GM10266 (cell line): Measurements from ENCODE around the gene ADCY10.
"Not testable (repeated sequence)": the region's sequence is repeated elsewhere in the genome, so short reads cannot be mapped to it uniquely, and the experiment has no call there.

Experiments
- DNase-seq: peaks from one replicate; pipeline ENCODE4 v3.0.0; 2012; ENCODE audit errors: extremely low spot score
- TF ChIP-seq, protein P1 (sequence below): IDR thresholded peaks from 2 replicates; pipeline ENCODE4 v1.5.1; 2012; ENCODE audit warnings: mild to moderate bottlenecking, low read depth; ENCODE audit not compliant: control insufficient read depth, insufficient read depth; ENCODE audit errors: missing control alignments

The ADCY10 gene

DNA sequence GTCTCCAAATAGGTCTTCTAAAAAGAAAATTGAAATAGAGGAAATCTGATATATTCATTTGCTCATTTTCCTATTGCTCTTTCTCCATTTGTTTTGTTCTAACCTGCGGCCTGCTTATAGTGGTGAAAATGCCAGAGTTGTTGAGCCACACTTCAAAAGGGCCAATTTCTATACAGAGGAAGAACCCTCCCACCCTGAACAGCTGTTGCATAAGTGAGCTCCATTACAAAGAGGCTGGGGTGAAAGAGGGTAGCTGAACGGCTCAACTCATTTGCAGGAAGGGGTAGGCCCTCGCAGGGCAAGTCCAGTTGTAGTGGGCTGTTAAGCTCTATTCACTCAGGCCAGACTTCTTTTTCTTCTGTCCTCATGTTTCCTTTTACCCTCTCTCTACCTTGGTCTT, 8.8 kb downstream of the ADCY10 start:
- TF ChIP-seq, protein P1, sequence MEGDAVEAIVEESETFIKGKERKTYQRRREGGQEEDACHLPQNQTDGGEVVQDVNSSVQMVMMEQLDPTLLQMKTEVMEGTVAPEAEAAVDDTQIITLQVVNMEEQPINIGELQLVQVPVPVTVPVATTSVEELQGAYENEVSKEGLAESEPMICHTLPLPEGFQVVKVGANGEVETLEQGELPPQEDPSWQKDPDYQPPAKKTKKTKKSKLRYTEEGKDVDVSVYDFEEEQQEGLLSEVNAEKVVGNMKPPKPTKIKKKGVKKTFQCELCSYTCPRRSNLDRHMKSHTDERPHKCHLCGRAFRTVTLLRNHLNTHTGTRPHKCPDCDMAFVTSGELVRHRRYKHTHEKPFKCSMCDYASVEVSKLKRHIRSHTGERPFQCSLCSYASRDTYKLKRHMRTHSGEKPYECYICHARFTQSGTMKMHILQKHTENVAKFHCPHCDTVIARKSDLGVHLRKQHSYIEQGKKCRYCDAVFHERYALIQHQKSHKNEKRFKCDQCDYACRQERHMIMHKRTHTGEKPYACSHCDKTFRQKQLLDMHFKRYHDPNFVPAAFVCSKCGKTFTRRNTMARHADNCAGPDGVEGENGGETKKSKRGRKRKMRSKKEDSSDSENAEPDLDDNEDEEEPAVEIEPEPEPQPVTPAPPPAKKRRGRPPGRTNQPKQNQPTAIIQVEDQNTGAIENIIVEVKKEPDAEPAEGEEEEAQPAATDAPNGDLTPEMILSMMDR = no peak
- no peak for DNase-seq

DNA sequence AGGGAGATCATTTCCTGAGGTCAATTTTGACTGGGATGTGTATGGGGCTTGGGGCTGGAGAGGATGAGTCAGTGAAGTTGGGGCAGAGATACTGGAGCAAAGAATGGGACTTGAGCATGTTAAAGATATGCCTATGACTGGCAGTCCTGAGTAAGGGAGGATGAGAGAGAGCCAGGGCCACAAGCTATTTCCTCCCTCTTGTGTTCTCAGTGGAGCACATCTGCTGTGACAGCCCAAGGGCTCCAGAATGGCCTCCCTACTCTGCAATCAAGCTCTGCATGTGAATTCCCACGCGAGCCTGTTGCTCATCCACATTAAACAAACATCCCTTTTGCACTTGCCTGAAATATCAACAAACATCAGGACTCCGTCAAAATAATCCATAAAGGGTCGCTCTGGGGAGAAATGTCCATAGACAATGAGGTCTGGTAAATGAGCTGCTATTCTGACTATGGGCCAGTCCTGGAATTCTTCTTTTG, 9.2 kb downstream of the ADCY10 start:
- TF ChIP-seq, protein P1 = no peak
- DNase-seq = no peak

DNA sequence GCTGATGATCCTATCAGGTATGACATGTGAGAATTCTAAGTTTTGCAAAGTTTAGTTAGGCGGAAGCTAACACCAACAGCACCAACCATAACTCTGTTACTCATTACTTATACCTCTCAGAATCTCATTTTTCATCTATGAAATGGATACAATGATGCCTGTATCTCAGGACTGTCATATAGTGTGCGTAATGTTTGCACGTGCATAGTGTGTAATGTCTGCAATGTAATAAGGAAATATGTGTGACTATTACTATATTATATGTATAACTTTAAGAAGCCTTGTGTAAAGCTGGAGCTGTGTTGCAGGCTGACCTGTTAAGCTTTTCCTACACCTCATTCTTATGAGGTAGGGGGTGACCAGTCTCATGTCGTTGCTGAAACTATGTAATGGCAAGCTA, 13.0 kb downstream of the ADCY10 start:
- TF ChIP-seq, protein P1 = no peak
- DNase-seq = no peak

DNA sequence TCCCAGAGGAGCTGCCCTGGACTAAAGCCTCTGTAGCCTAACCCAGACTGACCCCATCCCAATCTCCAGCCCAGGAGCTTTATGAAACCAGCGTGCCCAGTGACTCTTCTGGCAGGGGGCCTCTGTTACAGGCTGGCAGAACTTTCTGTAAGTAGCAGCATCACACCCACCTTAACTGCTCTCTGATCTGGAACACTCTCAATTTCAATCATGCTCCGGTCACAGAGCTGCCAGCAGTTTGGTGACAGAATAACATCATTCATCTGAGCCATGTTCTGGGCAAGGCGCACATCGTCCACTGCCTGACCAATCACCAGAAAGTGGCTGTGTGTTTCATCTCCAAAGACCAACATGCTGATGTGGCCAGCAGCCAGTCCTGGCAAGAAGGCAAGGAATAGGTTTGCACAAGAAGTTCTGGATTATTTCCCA, 14.7 kb downstream of the ADCY10 start:
- DNase-seq = peak; percentile 31
- TF ChIP-seq, protein P1 = no peak

DNA sequence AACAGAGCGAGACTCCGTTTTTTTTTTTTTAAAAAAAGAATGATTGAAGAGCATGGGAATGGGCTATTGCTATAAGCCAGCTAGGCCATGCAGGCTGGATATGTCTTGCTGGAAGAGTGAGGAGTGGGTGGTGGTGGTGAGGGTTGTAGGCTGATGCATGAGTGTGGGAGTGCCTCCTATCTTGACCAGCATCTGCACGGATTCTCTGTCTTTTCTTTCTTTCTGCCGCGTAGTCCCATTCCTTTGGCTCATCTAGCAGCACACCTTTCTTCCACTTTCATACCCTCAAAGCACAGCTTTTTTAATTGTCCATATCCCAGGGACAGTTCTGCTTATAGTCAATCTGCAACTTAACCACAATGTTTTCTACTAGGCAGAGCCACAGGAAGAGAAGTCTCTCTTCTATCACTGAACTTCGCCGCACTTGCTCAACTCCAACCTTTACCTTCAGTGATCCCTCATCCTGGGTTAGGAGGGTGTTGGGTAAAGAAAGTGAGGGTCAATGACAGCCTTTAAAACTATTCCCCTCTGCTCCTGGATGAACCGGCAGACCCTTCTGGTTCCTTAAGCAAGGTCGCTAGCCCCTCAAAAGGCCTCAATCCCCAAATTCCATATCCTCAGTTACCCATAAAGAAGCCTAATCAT, 15.2 kb downstream of the ADCY10 start:
- TF ChIP-seq, protein P1 = no peak
- DNase-seq = no peak

DNA sequence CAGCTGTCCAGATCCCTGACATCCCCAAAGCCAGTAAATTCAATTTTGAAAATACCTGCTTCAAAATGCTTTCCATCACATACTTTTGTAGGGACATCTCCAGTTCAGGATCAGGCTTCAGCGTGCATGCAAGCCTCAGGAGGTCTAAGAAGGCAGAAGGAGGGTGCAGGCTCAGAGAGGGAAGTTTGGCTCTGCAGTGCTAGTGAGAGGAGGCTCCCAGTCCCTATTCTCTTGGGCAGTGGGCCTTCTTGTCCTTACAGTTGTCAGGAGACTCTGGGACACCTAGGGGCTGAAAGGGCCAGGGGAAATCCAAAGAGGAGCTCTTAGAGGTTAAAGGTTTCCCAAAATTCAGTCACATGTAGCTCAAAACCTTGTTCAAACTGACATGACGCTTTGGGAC, 20.1 kb downstream of the ADCY10 start:
- TF ChIP-seq, protein P1 = no peak
- DNase-seq = no peak

DNA sequence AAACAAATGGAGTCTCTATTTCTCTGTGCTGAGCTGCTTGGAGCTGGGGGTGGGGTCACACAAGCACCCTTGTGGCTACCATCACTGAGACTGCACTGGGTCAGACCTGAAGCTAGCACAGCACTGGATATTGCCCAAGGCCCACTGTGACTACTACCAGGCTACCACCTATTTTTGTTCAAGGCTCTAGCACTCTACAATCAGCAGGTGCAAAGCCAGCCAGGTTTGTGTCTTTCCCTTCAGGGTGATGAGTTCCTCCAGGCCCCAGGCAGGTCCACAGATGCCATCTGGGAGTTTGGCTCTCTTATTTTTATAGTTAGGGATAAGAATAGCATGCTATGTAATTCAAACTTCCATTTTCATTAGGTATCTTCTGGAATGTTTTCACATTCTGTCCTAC, 23.5 kb downstream of the ADCY10 start:
- TF ChIP-seq, protein P1 = no peak
- DNase-seq = no peak

DNA sequence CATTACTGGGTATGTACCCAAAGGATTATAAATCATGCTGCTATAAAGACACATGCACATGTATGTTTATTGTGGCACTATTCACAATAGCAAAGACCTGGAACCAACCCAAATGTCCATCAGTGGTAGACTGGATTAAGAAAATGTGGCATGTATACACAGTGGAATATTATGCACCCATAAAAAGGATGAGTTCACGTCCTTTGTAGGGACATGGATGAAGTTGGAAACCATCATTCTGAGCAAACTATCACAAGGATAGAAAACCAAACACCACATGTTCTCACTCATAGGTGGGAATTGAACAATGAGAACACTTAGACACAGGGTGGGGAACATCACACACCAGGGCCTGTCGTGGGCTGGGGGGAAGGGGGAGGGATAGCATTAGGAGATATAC, 26.7 kb downstream of the ADCY10 start:
- not testable (repeated sequence) for DNase-seq
